ENCODE data around the gene SLC22A3.
A peak's percentile ranks its signal among the peaks of the same experiment; 100 is the strongest.

Gene SLC22A3

GRCh38 chr6:160396292-160396691, 48.1 kb downstream of the SLC22A3 start:
- peaks cover 25% of the 10 kb centered on the region for H3K4me1 ChIP-seq (ENCODE audit: insufficient read depth, poor library complexity, severe bottlenecking)
- H3K27me3 ChIP-seq (ENCODE audit: insufficient read depth, poor library complexity, severe bottlenecking), result no peaks in the 10 kb centered on the region
- TF ChIP-seq CTCF (IDR thresholded peaks at IDR 0.05; ENCODE audit: poor library complexity, severe bottlenecking), result no peak
- no peaks in the 10 kb centered on the region; the same call in 1 of the 2 replicates for H3K36me3 ChIP-seq (ENCODE audit: low read depth)
- no peak overlapping the region for H3K27ac ChIP-seq (ENCODE audit: poor library complexity, severe bottlenecking)
- no peak for DNase-seq (ENCODE audit: low spot score)
- H3K9me3 ChIP-seq (ENCODE audit: severe bottlenecking), result no peaks in the 10 kb centered on the region
- no peak overlapping the region for H3K4me3 ChIP-seq (ENCODE audit: severe bottlenecking)
- ATAC-seq (ENCODE audit: low read depth), result no peak

- peak; percentile 58; the same call in 2 of the 3 replicates for ATAC-seq (ENCODE audit: low read depth)
Measured at GRCh38 chr6:160398674-160399271, 50.6 kb downstream of the SLC22A3 start.

GRCh38 chr6:160400446-160400845, 52.3 kb downstream of the SLC22A3 start:
- Histone ChIP-seq H3K27ac (ENCODE audit: poor library complexity, severe bottlenecking) (no peak overlapping the region), H3K9me3 (ENCODE audit: severe bottlenecking) (no peaks in the 10 kb centered on the region), H3K4me1 (ENCODE audit: insufficient read depth, poor library complexity, severe bottlenecking) (peaks cover 9% of the 10 kb centered on the region), H3K27me3 (ENCODE audit: insufficient read depth, poor library complexity, severe bottlenecking) (no peaks in the 10 kb centered on the region), H3K36me3 (ENCODE audit: low read depth) (no peaks in the 10 kb centered on the region; the same call in 1 of the 2 replicates), H3K4me3 (ENCODE audit: severe bottlenecking) (no peak overlapping the region)
- no peak for DNase-seq (ENCODE audit: low spot score)
- ATAC-seq (ENCODE audit: low read depth), result no peak
- TF ChIP-seq CTCF (IDR thresholded peaks at IDR 0.05; ENCODE audit: poor library complexity, severe bottlenecking), result no peak

More at GRCh38 chr6:160398674-160399271, 50.6 kb downstream of the SLC22A3 start:
- no peaks in the 10 kb centered on the region for H3K9me3 ChIP-seq (ENCODE audit: severe bottlenecking)
- peaks cover 9% of the 10 kb centered on the region for H3K4me1 ChIP-seq (ENCODE audit: insufficient read depth, poor library complexity, severe bottlenecking)
- no peaks in the 10 kb centered on the region for H3K27me3 ChIP-seq (ENCODE audit: insufficient read depth, poor library complexity, severe bottlenecking)
- H3K36me3 ChIP-seq (ENCODE audit: low read depth), result no peaks in the 10 kb centered on the region; the same call in 1 of the 2 replicates
- TF ChIP-seq CTCF (IDR thresholded peaks at IDR 0.05; ENCODE audit: poor library complexity, severe bottlenecking), result no peak
- H3K4me3 ChIP-seq (ENCODE audit: severe bottlenecking), result no peak overlapping the region
- DNase-seq (ENCODE audit: low spot score), result no peak
- H3K27ac ChIP-seq (ENCODE audit: poor library complexity, severe bottlenecking), result no peak overlapping the region

- no peak overlapping the region for H3K27ac ChIP-seq (ENCODE audit: poor library complexity, severe bottlenecking)
- H3K27me3 ChIP-seq (ENCODE audit: insufficient read depth, poor library complexity, severe bottlenecking), result no peaks in the 10 kb centered on the region
- no peaks in the 10 kb centered on the region for H3K36me3 ChIP-seq (ENCODE audit: low read depth)
- no peaks in the 10 kb centered on the region for H3K9me3 ChIP-seq (ENCODE audit: severe bottlenecking)
- TF ChIP-seq CTCF (IDR thresholded peaks at IDR 0.05; ENCODE audit: poor library complexity, severe bottlenecking), result no peak
- DNase-seq (ENCODE audit: low spot score) (no peak), ATAC-seq (ENCODE audit: low read depth) (no peak)
- no peaks in the 10 kb centered on the region for H3K4me1 ChIP-seq (ENCODE audit: insufficient read depth, poor library complexity, severe bottlenecking)
- no peak overlapping the region for H3K4me3 ChIP-seq (ENCODE audit: severe bottlenecking)
Measured at GRCh38 chr6:160408528-160408927, 60.4 kb downstream of the SLC22A3 start.

GRCh38 chr6:160412993-160413392, 64.8 kb downstream of the SLC22A3 start:
- H3K36me3 ChIP-seq (ENCODE audit: low read depth), result no peaks in the 10 kb centered on the region
- TF ChIP-seq CTCF (IDR thresholded peaks at IDR 0.05; ENCODE audit: poor library complexity, severe bottlenecking), result no peak
- no peak overlapping the region for H3K27ac ChIP-seq (ENCODE audit: poor library complexity, severe bottlenecking)
- no peaks in the 10 kb centered on the region for H3K4me1 ChIP-seq (ENCODE audit: insufficient read depth, poor library complexity, severe bottlenecking)
- DNase-seq (ENCODE audit: low spot score) (no peak), ATAC-seq (ENCODE audit: low read depth) (no peak)
- no peak overlapping the region for H3K4me3 ChIP-seq (ENCODE audit: severe bottlenecking)
- no peaks in the 10 kb centered on the region for H3K9me3 ChIP-seq (ENCODE audit: severe bottlenecking)
- no peaks in the 10 kb centered on the region for H3K27me3 ChIP-seq (ENCODE audit: insufficient read depth, poor library complexity, severe bottlenecking)
